ENCODE results near the gene MX2.
"Not testable (repeated sequence)": the region's sequence is repeated elsewhere in the genome, so short reads cannot be mapped to it uniquely, and the experiment has no call there.

Gene MX2

GRCh38 chr21:41337515-41337914, 24.3 kb upstream of the MX2 start:
- no peak for DNase-seq (ENCODE audit: low spot score)

- DNase-seq (ENCODE audit: low spot score) = no peak
Measured at GRCh38 chr21:41338455-41338854, 23.4 kb upstream of the MX2 start.

GRCh38 chr21:41342035-41342434, 19.8 kb upstream of the MX2 start:
- no peak for DNase-seq (ENCODE audit: low spot score)

GRCh38 chr21:41344146-41344545, 17.7 kb upstream of the MX2 start:
- no peak for DNase-seq (ENCODE audit: low spot score)

- DNase-seq (ENCODE audit: low spot score) = no peak
Measured at GRCh38 chr21:41345356-41345755, 16.5 kb upstream of the MX2 start.

GRCh38 chr21:41345934-41346685, 15.7 kb upstream of the MX2 start:
- DNase-seq (ENCODE audit: low spot score) = no peak

- DNase-seq (ENCODE audit: low spot score) = no peak
Measured at GRCh38 chr21:41346758-41347157, 15.1 kb upstream of the MX2 start.

- DNase-seq (ENCODE audit: low spot score) = no peak
Measured at GRCh38 chr21:41348434-41348833, 13.4 kb upstream of the MX2 start.

- no peak for DNase-seq (ENCODE audit: low spot score)
Measured at GRCh38 chr21:41349126-41349525, 12.7 kb upstream of the MX2 start.

- no peak for DNase-seq (ENCODE audit: low spot score)
Measured at GRCh38 chr21:41349619-41350390, 12.0 kb upstream of the MX2 start.

GRCh38 chr21:41350436-41351155, 11.2 kb upstream of the MX2 start:
- no peak for DNase-seq (ENCODE audit: low spot score)

GRCh38 chr21:41357546-41357945, 4.3 kb upstream of the MX2 start:
- no peak for DNase-seq (ENCODE audit: low spot score)

- DNase-seq (ENCODE audit: low spot score) = no peak
Measured at GRCh38 chr21:41358193-41359166, 3.3 kb upstream of the MX2 start.

GRCh38 chr21:41359286-41359685, 2.5 kb upstream of the MX2 start:
- no peak for DNase-seq (ENCODE audit: low spot score)

GRCh38 chr21:41359754-41360071, 2.1 kb upstream of the MX2 start:
- DNase-seq (ENCODE audit: low spot score) = not testable (repeated sequence)

- DNase-seq (ENCODE audit: low spot score) = peak; percentile 43
Measured at GRCh38 chr21:41360072-41360821, 1.6 kb upstream of the MX2 start.

- no peak for DNase-seq (ENCODE audit: low spot score)
Measured at GRCh38 chr21:41361053-41361785, 608 bp upstream of the MX2 start.

- no peak for DNase-seq (ENCODE audit: low spot score)
Measured at GRCh38 chr21:41362605-41363369, 960 bp downstream of the MX2 start.
